HEK293 (cell line): Measurements from ENCODE around the gene ARHGAP22.

Source experiments
- CTCF ChIA-PET: fragments of 350-600 bp; formaldehyde crosslinking; extraction: SDS; loops from one replicate; lab custom pipeline; 2021; ENCODE audit warnings: antibody characterized with exemption; lab: Yijun Ruan, JAX
- POLR2A ChIA-PET: fragments of 300-600 bp; formaldehyde crosslinking; extraction: SDS; loops from one replicate; lab custom pipeline; 2020; ENCODE audit warnings: antibody characterized with exemption, inconsistent platforms; lab: Yijun Ruan, JAX
- H3K27ac ChIP-seq: fragments of 200-500 bp; sonication (Bioruptor generic); 2 replicates; pipeline ENCODE4 v1.5.1; 2014; ENCODE audit warnings: low read depth, low read length, control low read depth, inconsistent platforms; ENCODE audit errors: extremely low read depth
- H3K36me3 ChIP-seq, 2 experiments: fragments of 200-500 bp in 1 of 2; sonication (Bioruptor generic) in 1 of 2; 1 replicate in 1 of 2; 2 replicates in 1 of 2; pipeline ENCODE4 v1.5.1; 2014 to 2017; ENCODE audit warnings: inconsistent platforms in 2 of 2, low read length in 2 of 2; ENCODE audit not compliant: control insufficient read depth in 2 of 2, insufficient read depth in 1 of 2
- H3K4me1 ChIP-seq: fragments of 200-500 bp; sonication (Bioruptor generic); 2 replicates; pipeline ENCODE4 v1.5.1; 2014; ENCODE audit warnings: mild to moderate bottlenecking, low read length, inconsistent platforms; ENCODE audit not compliant: control insufficient read depth, insufficient read depth
- H3K4me3 ChIP-seq: 2 replicates; pipeline ENCODE4 v1.5.1; 2011; ENCODE audit warnings: low read depth, mild to moderate bottlenecking, control low read depth, low read length, moderate library complexity
- H3K9me3 ChIP-seq: fragments of 200-500 bp; sonication (Bioruptor generic); 2 replicates; pipeline ENCODE4 v1.5.1; 2014; ENCODE audit warnings: low read depth, low read length, inconsistent platforms; ENCODE audit not compliant: control insufficient read depth, insufficient read depth
- BCL11A ChIP-seq: fragments of 450-650 bp; formaldehyde crosslinking; IDR thresholded peaks from 2 replicates; pipeline ENCODE4 v1.5.1; 2016; ENCODE audit warnings: low read depth, missing biosample characterization, missing genetic modification characterization
- KLF7 ChIP-seq: fragments of 450-650 bp; formaldehyde crosslinking; IDR thresholded peaks from 2 replicates; pipeline ENCODE4 v1.5.1; 2016; ENCODE audit warnings: missing biosample characterization, missing genetic modification characterization, borderline replicate concordance
- YY2 ChIP-seq: fragments of 450-650 bp; formaldehyde crosslinking; IDR thresholded peaks from 2 replicates; pipeline ENCODE4 v1.5.1; 2016; ENCODE audit warnings: missing biosample characterization, missing genetic modification characterization
- ZBTB20 ChIP-seq: fragments of 450-650 bp; formaldehyde crosslinking; IDR thresholded peaks from 2 replicates; pipeline ENCODE4 v1.5.1; 2016; ENCODE audit warnings: missing biosample characterization, missing genetic modification characterization
- ZFP3 ChIP-seq: fragments of 450-650 bp; formaldehyde crosslinking; IDR thresholded peaks from 2 replicates; pipeline ENCODE4 v1.5.1; 2016; ENCODE audit warnings: low read depth, missing biosample characterization, missing genetic modification characterization
- ZFP37 ChIP-seq: fragments of 450-650 bp; formaldehyde crosslinking; IDR thresholded peaks from 2 replicates; pipeline ENCODE4 v1.5.1; 2016; ENCODE audit warnings: missing biosample characterization, missing genetic modification characterization
- ZNF223 ChIP-seq: fragments of 450-650 bp; formaldehyde crosslinking; IDR thresholded peaks from 2 replicates; pipeline ENCODE4 v1.5.1; 2016; ENCODE audit warnings: missing biosample characterization, missing genetic modification characterization
- ZNF561 ChIP-seq: fragments of 450-650 bp; IDR thresholded peaks from 2 replicates; pipeline ENCODE4 v1.5.1; 2018; ENCODE audit warnings: missing biosample characterization, missing genetic modification characterization, borderline replicate concordance
- ZNF585B ChIP-seq: fragments of 450-650 bp; formaldehyde crosslinking; IDR thresholded peaks from 2 replicates; pipeline ENCODE4 v1.5.1; 2016; ENCODE audit warnings: missing biosample characterization, missing genetic modification characterization
- ZNF600 ChIP-seq: fragments of 450-650 bp; formaldehyde crosslinking; IDR thresholded peaks from 2 replicates; pipeline ENCODE4 v1.5.1; 2016; ENCODE audit warnings: missing biosample characterization, missing genetic modification characterization
- ZNF677 ChIP-seq: fragments of 450-650 bp; IDR thresholded peaks from 2 replicates; pipeline ENCODE4 v1.5.0; 2018; ENCODE audit warnings: missing biosample characterization, mild to moderate bottlenecking, missing genetic modification characterization, moderate library complexity
- TF ChIP-seq, protein P1 (sequence below): fragments of 450-650 bp; formaldehyde crosslinking; IDR thresholded peaks from 2 replicates; pipeline ENCODE4 v1.5.1; 2016; ENCODE audit warnings: missing biosample characterization, missing genetic modification characterization
- TF ChIP-seq, protein P2 (sequence below): fragments of 450-650 bp; formaldehyde crosslinking; IDR thresholded peaks from 2 replicates; pipeline ENCODE4 v1.5.1; 2016; ENCODE audit warnings: missing biosample characterization, missing genetic modification characterization, low read depth
- TF ChIP-seq, protein P3 (sequence below): fragments of 450-650 bp; formaldehyde crosslinking; IDR thresholded peaks from 2 replicates; pipeline ENCODE4 v1.5.1; 2016; ENCODE audit warnings: missing biosample characterization, missing genetic modification characterization
- TF ChIP-seq, protein P4 (sequence below): fragments of 450-650 bp; formaldehyde crosslinking; IDR thresholded peaks from 2 replicates; pipeline ENCODE4 v1.5.1; 2017; ENCODE audit warnings: missing biosample characterization, mild to moderate bottlenecking, missing genetic modification characterization, moderate library complexity
- TF ChIP-seq, protein P5 (sequence below): fragments of 450-650 bp; formaldehyde crosslinking; IDR thresholded peaks from 2 replicates; pipeline ENCODE4 v1.5.1; 2016; ENCODE audit warnings: missing biosample characterization, missing genetic modification characterization, borderline replicate concordance
- TF ChIP-seq, protein P6 (sequence below): fragments of 450-650 bp; formaldehyde crosslinking; IDR thresholded peaks from 2 replicates; pipeline ENCODE4 v1.5.1; 2016; ENCODE audit warnings: missing biosample characterization, missing genetic modification characterization

ARHGAP22 gene

DNA sequence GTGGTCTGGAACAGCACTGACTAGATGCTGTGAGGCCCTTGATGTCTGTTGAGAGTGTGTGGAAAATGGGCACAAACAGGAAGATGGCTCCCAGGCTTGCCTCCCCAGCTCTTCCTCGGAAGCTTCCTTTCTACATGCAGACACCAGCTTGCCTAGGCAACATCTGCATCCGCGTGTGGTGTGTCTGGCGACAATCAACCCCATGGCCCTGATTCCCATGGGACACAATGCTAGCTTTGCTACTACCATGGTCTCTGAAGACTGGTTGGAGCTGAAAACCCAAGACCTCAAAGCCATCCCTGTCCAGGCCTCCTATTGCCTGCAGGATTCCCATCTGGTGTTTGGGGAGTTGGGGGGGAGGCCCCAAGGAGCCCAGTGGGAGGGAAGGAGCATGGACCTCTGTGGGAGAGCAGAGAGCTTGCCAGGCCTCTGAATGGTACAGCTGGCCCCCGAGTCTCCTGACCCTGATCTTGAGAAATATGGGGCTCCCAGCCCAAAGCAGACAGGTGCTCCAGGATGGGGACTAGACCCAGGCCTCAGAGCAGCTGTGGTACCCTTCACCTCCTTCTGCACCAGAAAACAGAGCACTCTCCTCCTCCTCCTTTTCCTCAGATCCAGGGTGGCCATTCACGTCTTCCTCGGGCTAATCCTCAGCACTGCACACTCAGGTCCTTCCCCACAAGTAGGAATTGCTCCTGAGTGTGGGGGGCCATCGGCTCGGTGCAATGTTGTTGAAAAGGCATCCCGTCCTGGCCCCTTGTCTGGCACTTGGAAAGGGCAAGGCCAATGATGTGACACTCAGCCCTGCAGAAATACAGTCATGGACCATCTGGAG lies 57.6 kb downstream of the ARHGAP22 start (continued):
- TF ChIP-seq, protein P1, sequence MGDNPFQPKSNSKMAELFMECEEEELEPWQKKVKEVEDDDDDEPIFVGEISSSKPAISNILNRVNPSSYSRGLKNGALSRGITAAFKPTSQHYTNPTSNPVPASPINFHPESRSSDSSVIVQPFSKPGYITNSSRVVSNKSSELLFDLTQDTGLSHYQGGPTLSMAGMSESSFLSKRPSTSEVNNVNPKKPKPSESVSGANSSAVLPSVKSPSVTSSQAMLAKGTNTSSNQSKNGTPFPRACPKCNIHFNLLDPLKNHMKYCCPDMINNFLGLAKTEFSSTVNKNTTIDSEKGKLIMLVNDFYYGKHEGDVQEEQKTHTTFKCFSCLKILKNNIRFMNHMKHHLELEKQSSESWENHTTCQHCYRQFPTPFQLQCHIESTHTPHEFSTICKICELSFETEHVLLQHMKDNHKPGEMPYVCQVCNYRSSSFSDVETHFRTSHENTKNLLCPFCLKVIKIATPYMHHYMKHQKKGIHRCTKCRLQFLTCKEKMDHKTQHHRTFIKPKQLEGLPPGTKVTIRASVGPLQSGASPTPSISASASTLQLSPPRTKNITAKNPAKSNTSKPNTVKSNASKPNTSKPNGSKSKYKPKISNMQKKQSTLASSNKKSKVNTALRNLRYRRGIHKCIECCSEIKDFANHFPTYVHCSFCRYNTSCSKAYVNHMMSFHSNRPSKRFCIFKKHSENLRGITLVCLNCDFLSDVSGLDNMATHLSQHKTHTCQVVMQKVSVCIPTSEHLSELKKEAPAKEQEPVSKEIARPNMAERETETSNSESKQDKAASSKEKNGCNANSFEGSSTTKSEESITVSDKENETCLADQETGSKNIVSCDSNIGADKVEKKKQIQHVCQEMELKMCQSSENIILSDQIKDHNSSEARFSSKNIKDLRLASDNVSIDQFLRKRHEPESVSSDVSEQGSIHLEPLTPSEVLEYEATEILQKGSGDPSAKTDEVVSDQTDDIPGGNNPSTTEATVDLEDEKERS (tag by site-specific recombination): no peak
- TF ChIP-seq ZNF561 (tag by site-specific recombination) (no peak), ZNF585B (tag by site-specific recombination) (no peak), ZBTB20 (tag by site-specific recombination) (no peak), KLF7 (no peak)
- TF ChIP-seq, protein P2, sequence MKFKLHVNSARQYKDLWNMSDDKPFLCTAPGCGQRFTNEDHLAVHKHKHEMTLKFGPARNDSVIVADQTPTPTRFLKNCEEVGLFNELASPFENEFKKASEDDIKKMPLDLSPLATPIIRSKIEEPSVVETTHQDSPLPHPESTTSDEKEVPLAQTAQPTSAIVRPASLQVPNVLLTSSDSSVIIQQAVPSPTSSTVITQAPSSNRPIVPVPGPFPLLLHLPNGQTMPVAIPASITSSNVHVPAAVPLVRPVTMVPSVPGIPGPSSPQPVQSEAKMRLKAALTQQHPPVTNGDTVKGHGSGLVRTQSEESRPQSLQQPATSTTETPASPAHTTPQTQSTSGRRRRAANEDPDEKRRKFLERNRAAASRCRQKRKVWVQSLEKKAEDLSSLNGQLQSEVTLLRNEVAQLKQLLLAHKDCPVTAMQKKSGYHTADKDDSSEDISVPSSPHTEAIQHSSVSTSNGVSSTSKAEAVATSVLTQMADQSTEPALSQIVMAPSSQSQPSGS (tag by site-specific recombination): no peak

DNA sequence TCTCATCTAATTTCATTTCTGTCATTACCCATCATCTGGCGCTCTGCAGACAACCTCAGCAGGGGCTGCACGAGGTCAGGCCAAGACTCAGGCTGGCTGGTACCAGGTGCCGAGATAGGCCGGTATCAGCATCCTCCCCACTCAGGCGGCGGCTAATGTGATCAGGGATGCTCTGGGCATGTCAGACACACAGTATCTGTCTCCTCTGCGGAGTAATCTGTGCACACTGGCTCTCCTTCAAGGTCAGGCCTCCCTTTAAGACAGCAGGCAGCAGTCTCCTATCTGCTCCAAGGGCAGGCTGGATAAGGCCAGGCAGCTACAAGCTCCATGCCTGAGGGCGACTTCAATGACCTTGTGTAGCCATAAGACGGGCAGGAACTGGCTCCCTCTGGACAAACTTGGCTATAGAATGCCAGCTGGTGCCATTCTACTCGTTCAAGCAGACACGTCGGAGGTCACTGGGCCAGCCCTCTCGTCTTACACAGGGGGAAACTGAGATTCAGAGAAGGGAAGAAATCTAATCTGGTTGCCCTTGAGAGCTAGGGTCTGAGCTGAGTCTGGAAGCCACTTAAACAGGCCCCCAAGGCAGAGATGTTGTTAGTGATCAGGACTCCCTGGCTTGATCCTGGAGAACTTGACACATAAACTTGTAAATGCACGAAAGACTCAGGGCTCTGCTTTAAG lies 59.3 kb downstream of the ARHGAP22 start:
- POLR2A ChIA-PET: no interaction called here
- TF ChIP-seq ZNF600 (tag by site-specific recombination): no peak
- no peak for TF ChIP-seq YY2
- TF ChIP-seq, protein P3, sequence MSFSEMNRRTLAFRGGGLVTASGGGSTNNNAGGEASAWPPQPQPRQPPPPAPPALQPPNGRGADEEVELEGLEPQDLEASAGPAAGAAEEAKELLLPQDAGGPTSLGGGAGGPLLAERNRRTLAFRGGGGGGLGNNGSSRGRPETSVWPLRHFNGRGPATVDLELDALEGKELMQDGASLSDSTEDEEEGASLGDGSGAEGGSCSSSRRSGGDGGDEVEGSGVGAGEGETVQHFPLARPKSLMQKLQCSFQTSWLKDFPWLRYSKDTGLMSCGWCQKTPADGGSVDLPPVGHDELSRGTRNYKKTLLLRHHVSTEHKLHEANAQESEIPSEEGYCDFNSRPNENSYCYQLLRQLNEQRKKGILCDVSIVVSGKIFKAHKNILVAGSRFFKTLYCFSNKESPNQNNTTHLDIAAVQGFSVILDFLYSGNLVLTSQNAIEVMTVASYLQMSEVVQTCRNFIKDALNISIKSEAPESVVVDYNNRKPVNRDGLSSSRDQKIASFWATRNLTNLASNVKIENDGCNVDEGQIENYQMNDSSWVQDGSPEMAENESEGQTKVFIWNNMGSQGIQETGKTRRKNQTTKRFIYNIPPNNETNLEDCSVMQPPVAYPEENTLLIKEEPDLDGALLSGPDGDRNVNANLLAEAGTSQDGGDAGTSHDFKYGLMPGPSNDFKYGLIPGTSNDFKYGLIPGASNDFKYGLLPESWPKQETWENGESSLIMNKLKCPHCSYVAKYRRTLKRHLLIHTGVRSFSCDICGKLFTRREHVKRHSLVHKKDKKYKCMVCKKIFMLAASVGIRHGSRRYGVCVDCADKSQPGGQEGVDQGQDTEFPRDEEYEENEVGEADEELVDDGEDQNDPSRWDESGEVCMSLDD (tag by site-specific recombination): no peak
- TF ChIP-seq, protein P4, sequence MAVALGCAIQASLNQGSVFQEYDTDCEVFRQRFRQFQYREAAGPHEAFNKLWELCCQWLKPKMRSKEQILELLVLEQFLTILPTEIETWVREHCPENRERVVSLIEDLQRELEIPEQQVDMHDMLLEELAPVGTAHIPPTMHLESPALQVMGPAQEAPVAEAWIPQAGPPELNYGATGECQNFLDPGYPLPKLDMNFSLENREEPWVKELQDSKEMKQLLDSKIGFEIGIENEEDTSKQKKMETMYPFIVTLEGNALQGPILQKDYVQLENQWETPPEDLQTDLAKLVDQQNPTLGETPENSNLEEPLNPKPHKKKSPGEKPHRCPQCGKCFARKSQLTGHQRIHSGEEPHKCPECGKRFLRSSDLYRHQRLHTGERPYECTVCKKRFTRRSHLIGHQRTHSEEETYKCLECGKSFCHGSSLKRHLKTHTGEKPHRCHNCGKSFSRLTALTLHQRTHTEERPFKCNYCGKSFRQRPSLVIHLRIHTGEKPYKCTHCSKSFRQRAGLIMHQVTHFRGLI (tag by site-specific recombination): no peak
- TF ChIP-seq, protein P5, sequence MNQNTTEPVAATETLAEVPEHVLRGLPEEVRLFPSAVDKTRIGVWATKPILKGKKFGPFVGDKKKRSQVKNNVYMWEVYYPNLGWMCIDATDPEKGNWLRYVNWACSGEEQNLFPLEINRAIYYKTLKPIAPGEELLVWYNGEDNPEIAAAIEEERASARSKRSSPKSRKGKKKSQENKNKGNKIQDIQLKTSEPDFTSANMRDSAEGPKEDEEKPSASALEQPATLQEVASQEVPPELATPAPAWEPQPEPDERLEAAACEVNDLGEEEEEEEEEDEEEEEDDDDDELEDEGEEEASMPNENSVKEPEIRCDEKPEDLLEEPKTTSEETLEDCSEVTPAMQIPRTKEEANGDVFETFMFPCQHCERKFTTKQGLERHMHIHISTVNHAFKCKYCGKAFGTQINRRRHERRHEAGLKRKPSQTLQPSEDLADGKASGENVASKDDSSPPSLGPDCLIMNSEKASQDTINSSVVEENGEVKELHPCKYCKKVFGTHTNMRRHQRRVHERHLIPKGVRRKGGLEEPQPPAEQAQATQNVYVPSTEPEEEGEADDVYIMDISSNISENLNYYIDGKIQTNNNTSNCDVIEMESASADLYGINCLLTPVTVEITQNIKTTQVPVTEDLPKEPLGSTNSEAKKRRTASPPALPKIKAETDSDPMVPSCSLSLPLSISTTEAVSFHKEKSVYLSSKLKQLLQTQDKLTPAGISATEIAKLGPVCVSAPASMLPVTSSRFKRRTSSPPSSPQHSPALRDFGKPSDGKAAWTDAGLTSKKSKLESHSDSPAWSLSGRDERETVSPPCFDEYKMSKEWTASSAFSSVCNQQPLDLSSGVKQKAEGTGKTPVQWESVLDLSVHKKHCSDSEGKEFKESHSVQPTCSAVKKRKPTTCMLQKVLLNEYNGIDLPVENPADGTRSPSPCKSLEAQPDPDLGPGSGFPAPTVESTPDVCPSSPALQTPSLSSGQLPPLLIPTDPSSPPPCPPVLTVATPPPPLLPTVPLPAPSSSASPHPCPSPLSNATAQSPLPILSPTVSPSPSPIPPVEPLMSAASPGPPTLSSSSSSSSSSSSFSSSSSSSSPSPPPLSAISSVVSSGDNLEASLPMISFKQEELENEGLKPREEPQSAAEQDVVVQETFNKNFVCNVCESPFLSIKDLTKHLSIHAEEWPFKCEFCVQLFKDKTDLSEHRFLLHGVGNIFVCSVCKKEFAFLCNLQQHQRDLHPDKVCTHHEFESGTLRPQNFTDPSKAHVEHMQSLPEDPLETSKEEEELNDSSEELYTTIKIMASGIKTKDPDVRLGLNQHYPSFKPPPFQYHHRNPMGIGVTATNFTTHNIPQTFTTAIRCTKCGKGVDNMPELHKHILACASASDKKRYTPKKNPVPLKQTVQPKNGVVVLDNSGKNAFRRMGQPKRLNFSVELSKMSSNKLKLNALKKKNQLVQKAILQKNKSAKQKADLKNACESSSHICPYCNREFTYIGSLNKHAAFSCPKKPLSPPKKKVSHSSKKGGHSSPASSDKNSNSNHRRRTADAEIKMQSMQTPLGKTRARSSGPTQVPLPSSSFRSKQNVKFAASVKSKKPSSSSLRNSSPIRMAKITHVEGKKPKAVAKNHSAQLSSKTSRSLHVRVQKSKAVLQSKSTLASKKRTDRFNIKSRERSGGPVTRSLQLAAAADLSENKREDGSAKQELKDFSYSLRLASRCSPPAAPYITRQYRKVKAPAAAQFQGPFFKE (tag by site-specific recombination): no peak
- TF ChIP-seq, protein P6, sequence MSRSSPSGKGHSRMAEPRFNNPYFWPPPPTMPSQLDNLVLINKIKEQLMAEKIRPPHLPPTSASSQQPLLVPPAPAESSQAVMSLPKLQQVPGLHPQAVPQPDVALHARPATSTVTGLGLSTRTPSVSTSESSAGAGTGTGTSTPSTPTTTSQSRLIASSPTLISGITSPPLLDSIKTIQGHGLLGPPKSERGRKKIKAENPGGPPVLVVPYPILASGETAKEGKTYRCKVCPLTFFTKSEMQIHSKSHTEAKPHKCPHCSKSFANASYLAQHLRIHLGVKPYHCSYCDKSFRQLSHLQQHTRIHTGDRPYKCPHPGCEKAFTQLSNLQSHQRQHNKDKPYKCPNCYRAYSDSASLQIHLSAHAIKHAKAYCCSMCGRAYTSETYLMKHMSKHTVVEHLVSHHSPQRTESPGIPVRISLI: no peak
- no peak for TF ChIP-seq ZFP37 (tag by site-specific recombination)
- no peak for TF ChIP-seq ZFP3
- TF ChIP-seq BCL11A: no peak
- no peak for TF ChIP-seq ZNF223 (tag by site-specific recombination)
- no peak for TF ChIP-seq ZNF677 (tag by site-specific recombination)
- TF ChIP-seq, all 188 proteins: peak for 0
- H3K9me3 ChIP-seq: no peaks in the 10 kb centered on the region
- no peak overlapping the region for H3K4me3 ChIP-seq
- CTCF ChIA-PET: interaction anchor here (0.6 to 11.3 kb wide), 4 partner anchors 21 to 974 kb away, joined by 3 to 139 read pairs (median 4); no protein-coding TSS in a partner anchor
- H3K36me3 ChIP-seq: no peaks in the 10 kb centered on the region
- no peak overlapping the region for H3K27ac ChIP-seq
- no peaks in the 10 kb centered on the region for H3K4me1 ChIP-seq
